GM21390 (cell line): Measurements from ENCODE around the gene BRSK2.
"Not testable (repeated sequence)": the region's sequence is repeated elsewhere in the genome, so short reads cannot be mapped to it uniquely, and the experiment has no call there.

Experiments used
- ATAC-seq: cut with Tn5 transposase; IDR thresholded peaks from one replicate; pipeline ENCODE4 v1.9.1; 2021; ENCODE audit not compliant: unreplicated experiment

BRSK2 gene

DNA sequence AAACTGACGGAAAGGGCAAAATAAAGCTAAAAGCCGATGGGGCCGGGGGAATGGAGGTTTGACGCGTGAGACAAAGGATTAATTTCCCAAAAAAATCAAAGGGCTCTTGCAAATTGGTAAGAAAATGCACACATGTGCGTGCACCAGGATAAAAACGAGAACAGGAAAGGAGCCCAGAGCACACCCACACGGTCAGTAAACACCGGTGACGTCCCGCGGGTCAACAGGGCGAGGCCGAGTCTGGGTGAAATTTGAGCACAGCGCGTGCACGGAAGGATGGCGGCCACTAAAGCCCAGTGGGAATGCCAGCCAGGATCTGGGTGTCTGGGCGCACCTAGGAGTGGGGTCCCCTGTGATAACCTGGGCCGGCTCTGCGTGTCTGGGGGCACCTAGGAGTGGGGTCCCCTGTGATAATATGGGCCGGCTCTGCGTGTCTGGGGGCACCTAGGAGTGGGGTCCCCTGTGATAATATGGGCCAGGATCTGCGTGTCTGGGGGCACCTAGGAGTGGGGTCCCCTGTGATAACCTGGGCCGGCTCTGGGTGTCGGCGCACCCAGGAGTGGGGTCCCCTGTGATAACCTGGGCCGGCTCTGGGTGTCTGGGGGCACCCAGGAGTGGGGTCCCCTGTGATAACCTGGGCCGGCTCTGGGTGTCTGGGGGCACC is 44.4 kb downstream of the BRSK2 start:
- ATAC-seq, result no peak

DNA sequence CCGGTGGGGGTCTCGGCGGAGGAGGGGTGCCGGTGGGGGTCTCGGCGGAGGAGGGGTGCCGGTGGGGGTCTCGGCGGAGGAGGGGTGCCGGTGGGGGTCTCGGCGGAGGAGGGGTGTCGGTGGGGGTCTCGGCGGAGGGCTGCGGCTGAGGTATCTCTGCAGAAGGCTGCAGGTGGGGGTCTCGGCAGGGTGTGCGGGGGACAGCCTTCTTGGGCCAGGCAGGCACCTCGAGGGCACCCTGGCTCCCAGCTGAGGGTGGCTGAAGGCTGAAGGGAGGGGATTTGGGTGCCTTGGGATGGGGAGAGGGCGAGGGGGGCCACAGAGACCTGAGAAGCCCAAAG is 45.7 kb downstream of the BRSK2 start:
- not testable (repeated sequence) for ATAC-seq

DNA sequence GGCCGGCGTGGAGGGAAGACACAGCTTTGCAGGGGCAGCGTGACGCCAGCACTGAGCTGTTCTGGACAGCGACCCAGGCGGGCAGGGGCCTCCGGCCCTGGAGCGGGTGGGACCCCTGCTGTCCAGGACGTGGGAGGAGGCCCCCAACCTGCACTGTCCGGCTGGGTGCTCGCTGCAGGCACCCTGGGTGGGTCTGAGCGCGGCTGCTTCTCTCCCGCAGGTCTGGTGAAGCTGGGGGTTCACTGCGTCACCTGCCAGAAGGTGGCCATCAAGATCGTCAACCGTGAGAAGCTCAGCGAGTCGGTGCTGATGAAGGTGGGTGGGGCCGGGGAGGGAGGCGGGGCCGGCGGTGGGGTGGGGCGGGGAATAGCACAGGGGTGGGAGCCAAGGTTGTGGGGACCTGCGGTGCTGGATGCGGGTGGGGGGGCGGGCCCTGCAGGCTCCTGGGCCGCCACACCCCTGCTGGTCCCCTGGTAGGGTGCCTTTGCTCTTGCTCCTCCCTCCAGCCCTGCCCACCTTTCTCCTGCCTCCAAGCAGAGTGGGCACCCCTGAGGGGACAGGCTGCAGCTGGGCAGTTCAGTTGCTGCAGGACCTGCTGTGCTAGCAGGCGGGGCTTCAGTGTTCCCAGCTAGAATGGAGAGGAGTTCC is 46.2 kb downstream of the BRSK2 start:
- ATAC-seq, result no peak

DNA sequence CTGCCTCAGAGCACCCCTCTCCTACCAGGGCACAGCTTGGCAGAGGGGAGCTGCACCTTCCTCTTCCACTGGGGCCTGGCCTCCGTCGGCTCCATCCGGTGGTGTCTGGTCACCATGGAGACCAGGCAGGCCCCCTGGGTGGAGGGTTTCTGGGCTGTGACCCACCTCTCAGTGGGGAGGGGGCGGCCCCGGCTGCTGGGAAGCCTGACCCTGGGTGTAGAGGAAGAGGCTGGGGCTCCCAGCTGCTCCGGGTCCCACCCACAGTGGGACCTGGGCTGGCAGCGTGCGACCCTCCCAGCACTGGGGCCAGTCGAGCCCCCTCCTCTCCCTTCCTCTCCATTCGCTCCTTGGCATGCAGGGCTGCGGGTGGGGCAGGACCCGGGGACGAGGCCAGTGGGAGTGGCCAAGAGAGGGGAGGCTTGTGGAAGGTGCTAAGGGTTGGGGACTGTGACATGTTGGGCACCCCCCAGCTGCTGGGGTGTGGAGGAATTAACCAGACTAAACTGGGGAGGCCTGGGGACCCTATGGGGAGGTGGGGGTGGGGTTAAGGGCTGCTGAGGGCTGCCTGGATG is 46.8 kb downstream of the BRSK2 start:
- no peak for ATAC-seq

DNA sequence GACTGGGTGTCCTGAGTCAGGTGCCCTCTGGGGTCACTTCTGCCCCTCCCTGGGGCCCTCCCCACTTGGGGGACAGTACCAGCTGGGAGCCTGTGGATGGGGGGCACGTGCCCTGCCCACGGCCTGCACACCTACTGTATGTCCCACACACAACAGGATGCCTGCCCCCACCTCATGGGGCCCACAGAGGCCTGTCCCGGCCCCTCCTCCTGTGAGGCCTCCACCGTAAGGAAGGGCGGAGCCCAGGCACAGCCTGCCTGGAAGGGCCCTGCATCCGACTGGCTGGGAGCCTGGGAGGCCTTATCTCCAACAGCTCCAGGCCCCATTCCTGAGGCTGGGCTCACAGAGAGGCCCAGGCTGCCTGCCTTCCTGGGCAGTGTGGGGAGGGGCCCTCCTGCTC is 47.8 kb downstream of the BRSK2 start:
- no peak for ATAC-seq

DNA sequence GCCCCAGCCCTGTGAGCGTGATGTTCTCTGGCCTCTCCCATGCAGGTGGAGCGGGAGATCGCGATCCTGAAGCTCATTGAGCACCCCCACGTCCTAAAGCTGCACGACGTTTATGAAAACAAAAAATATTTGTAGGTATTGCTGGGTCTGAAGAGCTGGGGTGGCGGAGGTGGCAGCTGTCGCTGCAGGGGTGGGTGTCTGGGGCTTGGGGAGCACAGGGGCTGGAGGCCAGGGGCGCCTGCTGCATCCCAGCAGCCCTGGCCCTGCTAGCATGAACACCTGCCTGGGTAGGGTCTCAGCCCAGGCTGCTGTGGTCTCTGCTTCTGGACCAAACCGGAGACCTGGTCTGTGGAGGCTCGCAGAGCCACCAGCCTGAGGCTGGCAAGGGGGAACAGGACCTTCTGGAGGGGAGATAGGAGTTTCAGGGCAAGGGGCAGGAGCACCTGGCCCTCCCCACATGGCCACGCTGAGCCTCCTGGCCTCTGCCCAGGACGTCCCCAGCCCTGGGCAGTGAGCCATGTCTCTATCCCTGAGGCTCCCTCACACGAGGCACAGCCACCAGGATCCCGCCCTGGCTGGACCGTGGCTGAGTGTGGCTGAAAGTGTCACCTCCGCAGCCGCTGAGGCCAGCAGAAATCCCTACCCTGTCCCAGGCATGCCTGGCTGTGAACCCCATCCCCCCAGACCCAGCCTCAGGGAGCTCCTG is 48.7 kb downstream of the BRSK2 start:
- ATAC-seq, result no peak

DNA sequence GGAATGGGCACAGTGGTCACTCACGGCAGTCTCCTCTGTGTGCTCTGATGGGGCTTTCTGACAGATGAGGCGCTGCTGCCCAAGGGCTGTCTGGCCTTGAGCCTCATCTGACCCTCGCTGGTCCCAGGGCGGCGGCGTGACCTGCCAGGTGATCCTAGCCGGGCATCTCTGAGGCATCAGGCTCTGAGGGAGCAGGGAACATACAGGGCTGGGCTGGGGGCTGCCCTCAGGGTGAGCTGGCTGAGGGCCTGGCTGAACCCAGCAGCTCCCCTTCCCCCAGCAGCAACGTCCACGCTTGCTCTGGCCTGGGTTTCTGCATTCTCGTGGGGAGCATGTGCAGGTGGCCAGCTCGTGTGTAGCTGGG is 49.2 kb downstream of the BRSK2 start:
- ATAC-seq, result no peak

DNA sequence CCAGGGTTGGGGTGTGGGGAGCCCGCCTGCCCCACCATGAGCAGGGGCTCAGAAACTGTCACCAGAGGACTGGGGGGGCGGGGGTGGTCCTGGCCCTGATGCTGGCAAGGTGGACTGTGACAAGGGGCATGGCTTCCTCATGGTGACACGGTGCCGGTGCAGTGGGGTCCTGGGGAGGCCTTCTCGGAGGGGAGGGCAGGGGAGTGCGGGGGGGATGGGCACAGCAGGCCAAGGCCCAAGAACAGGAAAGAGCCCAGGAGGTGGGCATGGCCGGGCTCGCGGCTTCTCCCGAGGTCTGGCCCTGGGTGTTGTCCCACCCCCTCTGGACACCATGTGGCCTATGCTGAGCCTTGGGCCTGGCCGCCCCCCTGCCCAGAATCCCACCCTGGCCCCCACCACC is 49.6 kb downstream of the BRSK2 start:
- ATAC-seq, result no peak

DNA sequence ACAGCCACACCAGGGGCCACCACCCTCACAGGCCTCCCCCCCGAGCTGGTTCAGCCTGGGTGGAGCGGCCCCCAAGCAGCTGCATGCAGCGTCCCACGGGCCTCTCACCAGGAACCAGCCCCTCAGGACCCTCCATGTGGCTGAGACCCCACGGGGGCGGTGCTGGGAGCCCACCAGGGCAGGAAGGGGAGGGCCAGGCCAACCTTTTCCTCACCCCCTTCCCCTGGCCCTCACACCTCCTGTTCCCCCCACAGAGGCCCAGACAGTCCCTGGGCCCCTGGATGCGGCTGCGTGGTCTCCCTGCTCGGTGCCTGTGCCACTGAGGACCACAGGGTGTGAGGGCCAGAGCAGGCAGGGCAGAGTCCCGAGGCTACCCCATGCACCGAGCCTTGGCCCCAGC is 50.3 kb downstream of the BRSK2 start:
- no peak for ATAC-seq

DNA sequence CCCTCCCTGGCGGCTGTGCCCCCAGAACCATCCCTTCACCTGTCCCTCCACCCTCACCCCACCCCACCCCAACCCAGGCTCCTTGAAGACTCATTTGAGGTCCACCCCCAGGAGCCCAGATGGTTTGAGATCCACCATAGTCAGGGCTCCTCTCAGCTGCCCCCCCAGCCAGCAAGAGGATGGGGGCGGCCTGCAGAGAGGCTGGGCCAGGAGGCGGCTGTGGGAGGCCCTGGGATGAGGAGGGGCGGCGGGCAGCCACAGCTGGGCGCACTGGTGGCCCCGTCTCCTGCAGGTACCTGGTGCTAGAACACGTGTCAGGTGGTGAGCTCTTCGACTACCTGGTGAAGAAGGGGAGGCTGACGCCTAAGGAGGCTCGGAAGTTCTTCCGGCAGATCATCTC is 50.8 kb downstream of the BRSK2 start:
- ATAC-seq, result no peak

DNA sequence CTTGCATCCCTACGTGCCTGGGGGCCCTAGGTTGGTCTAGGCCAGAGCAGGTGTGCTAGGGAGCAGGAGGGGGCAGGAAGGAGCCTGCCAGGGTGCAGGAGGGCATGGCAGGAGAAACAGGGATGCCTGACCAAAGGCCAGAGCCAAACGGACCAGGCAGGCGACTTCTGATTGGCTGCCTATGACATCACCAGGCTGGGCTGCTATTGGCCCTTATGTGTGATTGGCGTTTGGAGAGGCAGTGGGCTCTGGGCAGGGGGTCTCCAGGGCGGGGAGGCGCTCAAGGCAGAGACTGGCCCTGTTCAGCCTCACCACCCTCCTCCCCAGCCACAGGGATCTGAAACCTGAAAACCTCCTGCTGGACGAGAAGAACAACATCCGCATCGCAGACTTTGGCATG is 52.4 kb downstream of the BRSK2 start:
- no peak for ATAC-seq

DNA sequence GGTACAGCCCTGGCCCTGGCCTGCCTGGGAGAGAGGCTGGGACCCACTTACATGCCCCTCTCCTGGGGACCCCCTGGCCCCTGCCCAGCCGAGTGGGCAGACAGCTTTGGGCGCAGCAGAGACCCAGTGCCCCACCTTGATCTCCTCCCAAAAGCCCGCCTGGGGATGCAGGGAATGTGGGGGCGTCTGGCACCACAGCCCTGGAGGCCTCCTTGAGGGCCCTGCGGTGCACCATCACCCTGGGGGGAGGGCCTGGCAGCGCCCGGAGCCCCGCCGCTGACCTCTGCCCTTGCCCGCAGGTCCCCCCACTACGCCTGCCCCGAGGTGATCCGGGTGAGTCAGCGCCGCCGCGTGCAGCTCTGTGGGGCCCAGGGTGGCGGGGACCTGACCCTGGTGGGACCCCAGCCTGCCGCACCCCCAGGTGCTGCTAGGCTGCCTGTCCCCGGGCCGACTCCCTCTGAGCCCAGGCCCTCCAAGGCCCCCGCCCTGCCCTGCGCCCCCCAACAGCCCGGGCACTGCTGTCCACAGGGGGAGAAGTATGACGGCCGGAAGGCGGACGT is 53.2 kb downstream of the BRSK2 start:
- ATAC-seq, result no peak

DNA sequence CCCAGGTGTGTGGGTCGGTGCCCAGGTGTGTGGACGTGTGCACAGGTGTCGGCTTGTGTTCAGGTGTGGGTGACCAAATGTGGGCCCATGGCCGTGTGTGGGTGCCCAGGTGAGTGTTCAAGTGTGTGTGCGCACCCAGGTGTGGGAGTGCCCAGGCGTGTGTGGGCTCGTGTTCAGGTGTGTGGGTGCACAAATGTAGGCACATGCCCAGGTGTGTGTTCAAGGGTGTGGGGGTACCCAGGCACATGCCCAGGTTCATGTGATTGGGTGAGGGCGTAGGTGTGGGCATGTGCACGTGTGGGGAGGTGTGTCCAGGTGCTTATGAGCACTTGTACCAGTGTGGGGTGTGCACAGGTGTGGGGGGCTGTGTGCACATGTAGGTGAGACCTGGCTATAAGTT is 54.0 kb downstream of the BRSK2 start:
- no peak for ATAC-seq

DNA sequence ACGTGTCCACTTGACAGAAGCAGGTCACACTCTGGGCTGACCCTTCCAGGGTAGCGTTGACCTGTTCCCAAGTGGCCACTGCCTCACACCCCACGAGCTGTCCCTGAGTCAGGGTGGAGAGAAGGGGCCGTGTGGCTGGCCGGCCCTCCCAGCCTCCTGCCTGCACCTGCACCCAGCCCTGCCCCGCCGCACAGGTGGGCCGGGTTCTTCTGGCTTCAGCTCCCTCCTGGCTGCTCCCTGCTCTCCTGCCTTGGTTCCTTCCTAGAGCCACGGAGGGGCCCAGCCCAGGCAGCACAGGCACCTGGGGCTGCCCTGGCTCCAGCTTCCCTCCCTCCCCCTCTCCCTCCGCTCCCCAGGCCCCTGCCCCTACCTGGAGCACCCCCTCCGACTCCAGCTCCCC is 54.6 kb downstream of the BRSK2 start:
- ATAC-seq, result no peak

DNA sequence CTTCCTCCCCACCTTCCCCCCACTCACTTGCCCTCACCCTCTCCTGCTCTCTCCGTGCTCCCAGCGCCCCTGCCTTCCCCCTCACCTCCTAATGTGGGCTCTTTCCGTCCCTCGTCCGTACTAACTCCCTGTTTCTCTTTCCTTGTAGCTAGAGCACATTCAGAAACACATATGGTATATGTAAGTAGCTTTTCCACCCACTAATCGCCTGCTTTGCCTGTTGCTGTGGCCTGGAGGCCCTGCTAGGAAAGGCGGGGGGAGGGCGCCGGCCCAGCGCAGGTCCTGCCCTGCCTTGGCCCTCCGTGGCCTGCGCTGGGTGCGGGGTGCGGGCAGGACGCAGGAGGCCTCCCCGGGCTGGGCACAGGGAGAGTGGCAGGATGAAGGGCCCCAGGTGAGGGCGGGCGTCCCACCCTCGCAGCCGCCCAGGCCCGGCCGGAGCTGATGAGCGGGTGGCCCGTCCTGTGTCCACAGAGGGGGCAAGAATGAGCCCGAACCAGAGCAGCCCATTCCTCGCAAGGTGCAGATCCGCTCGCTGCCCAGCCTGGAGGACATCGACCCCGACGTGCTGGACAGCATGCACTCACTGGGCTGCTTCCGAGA is 55.2 kb downstream of the BRSK2 start:
- no peak for ATAC-seq

DNA sequence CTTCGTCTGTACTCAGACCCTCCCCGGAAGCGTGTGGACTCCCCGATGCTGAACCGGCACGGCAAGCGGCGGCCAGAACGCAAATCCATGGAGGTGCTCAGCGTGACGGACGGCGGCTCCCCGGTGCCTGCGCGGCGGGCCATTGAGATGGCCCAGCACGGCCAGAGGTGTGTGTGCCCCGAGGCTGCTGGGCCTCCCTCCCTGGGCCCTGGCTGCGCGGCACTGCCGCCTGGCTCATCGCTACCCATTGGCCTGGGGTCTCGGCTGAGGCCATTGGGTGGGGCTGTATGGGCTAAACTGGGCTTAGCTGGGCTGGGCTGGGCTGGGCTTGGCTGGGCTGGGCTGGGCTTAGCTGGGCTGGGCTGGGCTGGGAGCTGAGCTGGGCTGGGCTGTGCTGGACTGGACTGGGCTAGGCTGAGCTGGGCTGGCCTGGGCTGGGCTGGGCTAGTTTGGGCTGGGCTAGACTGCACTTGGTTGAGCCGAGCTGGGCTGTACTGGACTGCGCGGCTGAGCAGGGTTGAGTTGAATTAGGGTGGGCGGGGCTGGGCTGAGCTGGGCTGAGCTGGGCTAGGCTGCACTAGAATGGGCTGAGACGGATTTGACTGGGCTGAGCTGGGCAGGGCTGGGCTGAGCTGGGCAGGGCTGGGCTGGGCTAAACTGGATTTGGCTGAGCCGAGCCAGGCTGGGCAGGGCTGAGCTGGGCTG is 56.2 kb downstream of the BRSK2 start:
- no peak for ATAC-seq

DNA sequence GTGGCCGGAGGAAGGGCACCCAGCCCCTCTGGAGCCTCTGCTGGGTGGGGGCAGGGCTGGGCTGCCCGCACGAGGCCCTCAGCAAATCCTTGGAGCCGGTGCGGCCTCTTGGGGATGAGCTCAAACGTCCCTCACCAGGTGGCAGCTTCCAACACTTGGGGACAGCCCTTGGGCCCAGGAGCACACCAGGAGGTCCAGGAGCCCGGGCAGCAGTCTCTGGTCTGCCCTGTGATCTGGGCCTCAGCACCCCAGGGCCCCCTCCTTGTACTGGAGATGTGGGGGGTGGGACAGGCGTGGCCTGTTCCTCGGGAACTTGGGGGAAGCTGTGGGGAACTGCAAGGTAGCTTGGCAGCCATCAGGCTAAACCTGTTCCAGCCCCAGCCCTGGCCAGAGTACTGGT is 56.9 kb downstream of the BRSK2 start:
- no peak for ATAC-seq

DNA sequence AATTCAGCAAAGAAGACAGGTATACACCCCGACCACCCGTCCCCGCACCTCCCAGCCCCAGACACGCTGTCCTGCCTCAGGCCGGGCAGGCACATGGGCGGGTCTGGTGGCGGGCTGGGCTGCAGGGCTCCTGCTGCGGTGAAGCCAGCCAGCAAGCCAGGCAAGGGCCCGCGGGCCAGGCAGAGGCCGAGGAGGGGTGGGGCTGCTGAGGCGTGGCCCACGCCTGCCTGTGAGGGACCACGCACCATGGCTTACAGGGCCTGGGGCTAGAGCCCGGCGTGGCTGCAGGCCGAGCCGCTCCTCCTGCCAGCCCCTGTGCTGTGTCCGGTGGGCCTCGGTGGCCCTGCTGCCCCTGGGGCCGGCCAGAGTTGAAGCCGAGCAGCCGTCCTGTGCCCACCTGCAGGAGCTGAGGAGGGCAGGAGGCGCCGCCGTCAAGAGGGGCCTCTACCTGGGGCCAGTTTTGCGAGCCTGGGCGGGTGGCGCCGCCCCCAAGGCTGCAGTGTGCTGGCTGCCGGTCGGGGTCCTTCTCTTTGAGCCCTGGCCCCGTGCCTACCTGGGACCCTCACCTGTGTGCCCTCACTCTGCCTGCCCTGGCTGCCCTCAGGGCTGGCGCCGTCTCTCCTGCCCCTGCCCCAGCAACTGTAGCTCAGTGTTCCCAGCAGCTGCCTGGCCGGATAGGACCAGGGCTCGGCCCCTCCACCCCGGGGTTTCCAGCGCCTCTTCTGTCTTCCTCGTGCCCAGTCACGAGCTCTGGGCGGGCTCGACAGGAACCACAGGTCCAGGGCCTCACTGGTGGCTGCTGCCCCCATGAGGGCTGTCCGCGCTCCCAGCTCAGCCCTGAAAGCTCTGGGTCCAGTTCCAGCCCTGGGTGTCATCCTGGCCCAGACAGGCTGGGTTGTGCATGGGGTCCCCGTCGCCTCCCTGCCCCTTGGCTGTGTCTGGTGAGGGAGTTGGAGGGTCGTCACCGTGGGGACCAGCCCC is 58.4 kb downstream of the BRSK2 start:
- no peak for ATAC-seq

DNA sequence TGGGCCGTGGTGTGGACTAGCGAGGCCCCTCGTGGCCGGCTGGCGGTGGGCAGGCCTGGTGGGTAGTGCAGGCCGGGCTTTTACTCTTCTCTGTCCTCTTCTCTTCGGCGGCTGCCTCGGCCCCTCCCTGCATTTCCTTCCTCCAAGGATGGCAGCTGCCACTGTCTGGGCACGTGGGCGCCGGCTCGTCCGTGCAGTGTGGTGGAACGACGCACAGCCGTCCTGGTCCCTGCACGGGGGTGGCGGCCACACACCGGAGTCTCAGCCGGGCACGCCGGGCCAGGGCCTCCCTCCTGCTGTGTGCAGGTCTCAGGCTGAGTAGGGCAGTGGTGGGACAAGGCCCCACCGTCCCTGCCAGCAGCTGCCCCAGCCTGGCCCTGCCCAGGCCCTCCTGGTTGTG is 59.1 kb downstream of the BRSK2 start:
- no peak for ATAC-seq
